HG02840 (cell line): Measurements from ENCODE around the gene SLC38A9.
A peak's percentile ranks its signal among the peaks of the same experiment; 100 is the strongest.
"Not testable (repeated sequence)": the region's sequence is repeated elsewhere in the genome, so short reads cannot be mapped to it uniquely, and the experiment has no call there.

Experiments
- ATAC-seq: cut with Tn5 transposase; IDR thresholded peaks from one replicate; pipeline ENCODE4 v1.9.1; 2021; ENCODE audit warnings: mild to moderate bottlenecking, moderate library complexity, moderate number of reproducible peaks; ENCODE audit not compliant: unreplicated experiment, low FRiP score

The SLC38A9 gene

DNA sequence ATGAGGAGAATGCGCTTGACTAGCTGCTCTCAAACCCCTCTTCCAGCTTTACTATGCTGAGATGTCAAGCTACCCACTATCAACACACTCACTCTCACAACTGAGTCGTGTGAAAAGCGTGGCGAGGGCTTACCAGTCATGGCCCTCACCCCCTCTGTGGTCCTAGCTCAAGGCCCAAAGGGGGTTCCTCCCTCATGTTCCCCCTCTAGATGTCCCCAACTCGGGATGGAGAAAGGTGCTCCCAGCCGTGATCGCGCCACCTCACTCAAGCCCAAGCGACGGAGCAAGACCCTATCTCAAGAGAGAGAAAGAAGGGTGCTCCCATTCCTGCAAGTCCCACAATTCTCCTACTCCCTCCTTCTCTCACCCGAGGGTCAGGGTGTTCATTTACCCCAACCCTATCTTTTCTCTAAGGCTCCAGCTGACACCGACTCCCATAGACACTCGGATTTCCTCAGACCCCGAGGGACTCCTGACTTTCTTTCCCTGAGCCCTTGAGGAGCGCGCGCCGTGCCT, 559 bp downstream of the SLC38A9 start:
- no peak for ATAC-seq

DNA sequence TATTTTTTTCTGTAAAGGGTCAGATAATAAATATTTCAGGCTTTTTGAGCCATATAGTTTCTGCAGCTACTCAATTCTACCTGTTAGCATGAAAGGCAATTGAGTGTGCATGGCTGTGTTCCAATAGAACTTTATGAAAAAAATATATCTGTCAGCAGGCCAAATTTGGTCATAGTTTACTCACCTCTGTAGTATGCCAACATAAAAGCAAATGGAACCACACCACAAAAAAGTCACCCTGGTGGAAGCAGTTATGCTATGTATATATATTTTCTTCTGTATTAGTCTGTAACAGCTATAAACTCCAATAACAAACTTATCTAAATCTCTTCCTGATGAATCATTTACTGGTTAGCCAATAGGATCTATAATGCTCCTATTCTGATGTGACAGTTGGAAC, 3.4 kb downstream of the SLC38A9 start:
- ATAC-seq, result no peak

DNA sequence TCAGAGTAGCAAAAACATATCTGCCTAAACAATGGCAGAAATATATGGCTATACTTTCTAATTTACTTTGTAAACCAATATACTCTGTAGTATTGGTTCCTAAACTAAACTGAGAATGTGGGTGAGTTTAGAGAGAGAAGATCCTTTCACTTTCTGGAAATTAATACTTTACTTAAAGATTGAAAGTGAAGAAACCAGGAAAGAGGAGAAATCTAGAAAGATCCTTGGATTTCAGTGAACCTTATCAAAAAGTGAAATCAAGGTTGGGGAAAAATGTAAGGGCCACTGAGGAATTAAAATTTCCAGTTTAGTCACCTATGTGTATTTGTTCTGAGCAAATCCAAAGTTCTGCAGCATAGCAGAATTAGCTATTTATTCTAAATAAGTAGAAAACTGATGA, 5.9 kb downstream of the SLC38A9 start:
- no peak for ATAC-seq

GRCh38 chr5:55702598-55703345, 9.4 kb downstream of the SLC38A9 start:
- no peak for ATAC-seq

GRCh38 chr5:55701462-55702103, 10.5 kb downstream of the SLC38A9 start:
- ATAC-seq, result no peak

GRCh38 chr5:55700745-55701144, 11.4 kb downstream of the SLC38A9 start:
- no peak for ATAC-seq

DNA sequence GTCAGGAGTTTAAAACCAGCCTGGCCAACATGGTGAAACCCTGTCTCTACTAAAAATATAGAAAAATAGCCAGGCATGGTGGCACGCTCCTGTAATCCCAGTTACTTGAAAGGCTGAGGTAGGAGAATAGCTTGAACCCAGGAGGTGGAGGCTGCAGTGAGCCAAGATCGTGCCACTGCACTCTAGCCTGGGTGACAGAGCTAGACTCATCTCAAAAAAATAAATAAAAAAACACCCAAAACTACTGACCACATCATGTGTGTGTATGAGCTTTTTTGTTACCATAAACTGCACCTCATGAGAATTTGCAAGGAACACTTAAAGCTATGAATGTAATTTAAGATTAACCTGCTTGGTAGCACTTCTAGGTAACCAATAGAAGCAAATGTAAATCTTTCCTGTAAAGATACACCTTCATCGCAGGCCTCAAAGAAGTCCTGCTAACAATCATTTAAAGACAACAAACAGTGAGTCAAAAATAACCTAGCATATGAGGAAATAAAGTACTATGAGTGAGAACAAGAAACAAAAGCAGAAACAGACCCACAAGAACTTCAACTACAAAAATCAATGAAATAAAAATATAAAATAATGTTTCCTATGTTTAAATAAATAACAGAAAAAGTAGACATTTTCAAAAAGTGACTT, 13.0 kb downstream of the SLC38A9 start:
- peak; percentile 56 for ATAC-seq

DNA sequence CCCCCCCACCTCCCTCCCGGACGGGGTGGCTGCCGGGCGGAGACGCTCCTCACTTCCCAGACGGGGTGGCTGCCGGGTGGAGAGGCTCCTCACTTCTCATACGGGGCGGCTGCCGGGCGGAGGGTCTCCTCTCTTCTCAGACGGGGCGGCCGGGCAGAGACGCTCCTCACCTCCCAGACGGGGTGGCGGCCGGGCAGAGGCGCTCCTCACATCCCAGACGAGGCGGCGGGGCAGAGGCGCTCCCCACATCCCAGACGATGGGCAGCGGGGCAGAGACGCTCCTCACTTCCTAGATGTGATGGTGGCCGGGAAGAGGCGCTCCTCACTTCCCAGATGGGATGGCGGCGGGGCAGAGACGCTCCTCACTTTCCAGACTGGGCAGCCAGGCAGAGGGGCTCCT, 15.4 kb downstream of the SLC38A9 start:
- not testable (repeated sequence) for ATAC-seq

- no peak for ATAC-seq
These were observed 17.8 kb downstream of the SLC38A9 start for GRCh38 chr5:55694152-55694830.

GRCh38 chr5:55692509-55692908, 19.6 kb downstream of the SLC38A9 start:
- ATAC-seq, result no peak

DNA sequence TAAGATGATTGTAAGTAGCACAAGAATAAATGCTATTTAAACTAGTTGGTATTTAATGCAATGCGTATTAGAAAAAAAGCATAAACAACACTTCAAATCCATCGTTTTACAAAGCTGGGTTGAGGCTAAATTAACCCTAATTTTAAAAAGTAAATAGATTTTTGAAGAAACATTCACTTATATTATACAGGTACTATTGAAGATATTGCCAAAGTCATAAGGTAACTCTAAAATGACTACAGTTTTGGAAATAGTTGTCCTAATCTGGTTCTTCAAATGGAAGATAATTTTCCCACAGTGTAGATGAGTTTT, 20.1 kb downstream of the SLC38A9 start:
- ATAC-seq, result no peak

DNA sequence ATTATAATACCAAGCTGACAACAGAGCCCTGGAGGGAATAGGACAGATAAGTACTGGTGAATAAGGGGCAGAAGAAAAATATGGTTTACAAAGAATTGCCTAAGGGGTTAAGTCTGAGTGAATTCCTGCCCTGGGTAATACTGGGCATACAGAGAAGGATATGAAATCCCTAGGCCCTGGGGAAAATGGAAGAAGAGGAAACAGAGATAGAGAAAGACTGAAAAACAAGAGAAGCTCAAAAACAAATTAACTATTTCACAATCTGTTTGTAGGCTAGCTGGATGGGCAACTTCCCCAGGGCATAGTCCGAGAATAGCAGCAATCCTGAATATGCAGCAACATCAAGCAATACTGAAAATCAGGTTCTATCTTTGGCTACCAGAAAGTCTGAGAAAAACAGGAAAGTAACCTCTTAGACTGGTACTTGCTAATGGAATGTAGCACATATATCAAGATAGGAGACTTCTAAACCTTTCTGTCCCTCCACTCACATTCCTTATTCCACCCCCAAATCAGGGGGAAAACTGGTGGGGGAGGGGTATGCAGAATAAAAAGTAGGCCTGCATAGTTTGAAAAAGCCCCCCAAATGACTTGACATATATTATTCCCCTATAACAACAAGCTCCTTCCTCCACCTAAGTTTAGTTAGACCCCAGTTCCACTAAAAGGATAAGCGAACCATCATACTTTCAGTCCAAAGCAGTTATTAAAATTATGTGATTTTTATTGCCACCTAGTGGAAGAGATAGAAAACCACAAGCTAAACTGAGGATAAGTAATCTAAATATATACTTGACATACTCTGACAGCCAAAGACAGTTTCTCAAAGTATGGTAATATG, 20.6 kb downstream of the SLC38A9 start:
- no peak for ATAC-seq

GRCh38 chr5:55682071-55682470, 30.1 kb downstream of the SLC38A9 start:
- no peak for ATAC-seq

- ATAC-seq, result no peak
These were observed 30.8 kb downstream of the SLC38A9 start for GRCh38 chr5:55681301-55681700.

GRCh38 chr5:55680353-55680752, 31.8 kb downstream of the SLC38A9 start:
- no peak for ATAC-seq

GRCh38 chr5:55679556-55679955, 32.6 kb downstream of the SLC38A9 start:
- no peak for ATAC-seq

DNA sequence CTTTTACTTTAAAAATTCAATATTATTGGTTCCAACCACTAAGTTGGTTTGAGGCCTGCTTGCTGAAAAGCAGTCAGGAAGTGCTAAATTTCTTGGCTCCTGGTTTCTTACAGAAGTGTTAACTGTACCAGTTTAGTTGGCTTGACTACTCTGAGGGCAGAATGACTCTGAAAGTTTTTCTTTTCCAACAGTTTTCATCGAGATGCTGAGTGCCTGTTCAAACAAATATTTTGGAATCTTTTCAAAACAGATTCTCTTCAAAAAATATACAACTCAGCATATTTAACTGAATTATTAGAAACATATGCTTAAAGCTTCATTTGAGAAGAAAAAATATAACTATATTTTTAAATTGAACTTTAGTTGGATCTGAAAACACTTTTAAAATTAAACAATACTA, 37.0 kb downstream of the SLC38A9 start:
- ATAC-seq, result no peak

DNA sequence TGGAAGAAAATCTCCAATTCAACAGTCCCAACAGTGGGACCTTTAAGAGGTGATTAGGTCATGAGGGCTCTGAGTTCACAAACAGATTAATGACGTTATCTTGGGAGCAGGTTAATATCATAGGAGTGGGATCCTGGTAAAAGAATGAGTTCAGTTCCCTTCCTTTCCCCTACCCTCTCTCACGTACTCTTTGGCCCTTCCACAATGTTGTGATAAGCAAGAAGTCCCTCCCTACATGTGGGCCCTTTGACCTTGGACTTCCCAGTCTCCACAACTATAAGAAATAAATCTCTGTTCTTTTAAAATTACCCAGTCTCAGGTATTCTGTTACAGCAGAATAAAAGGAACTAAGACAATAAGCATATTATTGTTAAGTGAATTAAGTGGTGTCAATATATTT, 37.8 kb downstream of the SLC38A9 start:
- no peak for ATAC-seq

DNA sequence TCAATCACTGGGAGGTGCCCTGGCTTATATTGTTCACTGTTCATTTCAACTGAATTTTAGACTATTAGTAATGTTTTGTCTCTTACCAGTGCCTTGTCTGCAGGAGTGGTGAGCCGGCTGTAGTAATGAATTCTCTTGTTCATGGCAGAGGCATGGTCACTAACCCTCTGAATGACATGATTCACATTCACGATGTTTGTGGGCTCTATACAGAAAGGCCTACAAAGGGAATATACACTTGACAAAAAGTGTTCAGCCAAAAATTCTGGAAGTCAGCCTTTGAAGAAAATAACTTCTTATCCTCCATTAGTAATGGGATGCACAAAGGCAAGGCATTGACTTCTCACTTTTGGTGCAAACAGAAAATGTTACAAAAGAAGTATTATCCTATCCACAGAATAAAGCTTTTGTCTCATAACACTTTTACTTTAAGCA, 39.6 kb downstream of the SLC38A9 start:
- ATAC-seq, result no peak

- no peak for ATAC-seq
These were observed 40.1 kb downstream of the SLC38A9 start for GRCh38 chr5:55671975-55672374.
